A549 (cell line): ENCODE data around the gene ATP4A. TPM values are rescaled to one million over a fixed set of nuclear protein-coding genes. Genes with fewer than 3 reads are reported as not detected.

ENCODE experiments used
- ATAC-seq, 2 experiments: fragments of 200-7000 bp in 1 of 2; fragments of >200 bp in 1 of 2; cut with Nextera tagmentation in 1 of 2; cut with Tn5 transposase in 1 of 2; 3 replicates each; pipeline versions ENCODE4 v1.8.0 to v1.9.1; 2018 to 2020; ENCODE audit warnings: mild to moderate bottlenecking in 1 of 2, moderate library complexity in 1 of 2
- CTCF ChIA-PET: fragments of 300-600 bp; sonication (Branson Sonifier 250); formaldehyde crosslinking; extraction: SDS; loops from one replicate; lab custom pipeline; 2021; ENCODE audit warnings: antibody characterized with exemption, inconsistent platforms; lab: Yijun Ruan, JAX
- POLR2A ChIA-PET: fragments of 350-600 bp; formaldehyde crosslinking; extraction: SDS; loops from one replicate; lab custom pipeline; 2021; ENCODE audit warnings: antibody characterized with exemption, inconsistent platforms; lab: Yijun Ruan, JAX
- DNase-seq, 2 experiments: peaks; one replicate each; pipeline versions ENCODE4 v3.0.0 to v3.0.0-alpha.2; 2011 to 2016; ENCODE audit warnings: low read depth in 1 of 2, low spot score in 1 of 2
- FAIRE-seq: peaks from 2 replicates; lab custom pipeline; 2011; peaks lifted over from hg19 to GRCh38; lab: Jason Lieb, UNC
- H3K27ac ChIP-seq, 2 experiments: fragments of >200 bp; sonication (Bioruptor Twin); formaldehyde crosslinking; 3 replicates each; pipeline ENCODE4 v1.5.1; 2016 to 2017
- H3K4me1 ChIP-seq: fragments of >200 bp; sonication (Bioruptor Twin); formaldehyde crosslinking; 3 replicates; pipeline ENCODE4 v1.6.1; 2016
- H3K4me2 ChIP-seq: fragments of >200 bp; sonication (Bioruptor Twin); formaldehyde crosslinking; 3 replicates; pipeline ENCODE4 v1.6.1; 2016
- H3K4me3 ChIP-seq: fragments of >200 bp; sonication (Bioruptor Twin); formaldehyde crosslinking; 3 replicates; pipeline ENCODE4 v1.5.1; 2016
- H3K9me3 ChIP-seq: fragments of >200 bp; sonication (Bioruptor Twin); formaldehyde crosslinking; 3 replicates; pipeline ENCODE4 v1.6.1; 2016
- ATOH8 ChIP-seq: fragments of 250-450 bp; sonication (Bioruptor Pico); IDR thresholded peaks from 2 replicates; pipeline ENCODE4 v1.5.0; 2020; ENCODE audit warnings: low read depth, mild to moderate bottlenecking, moderate library complexity
- BCL3 ChIP-seq: fragments of >200 bp; sonication (Bioruptor Twin); formaldehyde crosslinking; IDR thresholded peaks from 3 replicates; pipeline ENCODE4 v1.6.1; 2016
- BHLHE40 ChIP-seq: IDR thresholded peaks from 2 replicates; pipeline ENCODE4 v1.6.1; 2012; ENCODE audit warnings: low read depth, low read length, inconsistent platforms
- CHD4 ChIP-seq: fragments of 200-600 bp; sonication (generic); IDR thresholded peaks from 2 replicates; pipeline ENCODE4 v1.6.1; 2016; ENCODE audit warnings: antibody characterized with exemption, mild to moderate bottlenecking, borderline replicate concordance
- EHF ChIP-seq: fragments of 250-450 bp; sonication (Bioruptor Pico); IDR thresholded peaks from 2 replicates; pipeline ENCODE4 v1.5.0; 2020; ENCODE audit warnings: mild to moderate bottlenecking
- FOSB ChIP-seq: fragments of 250-450 bp; sonication (Bioruptor Pico); IDR thresholded peaks from 2 replicates; pipeline ENCODE4 v1.5.0; 2020; ENCODE audit warnings: mild to moderate bottlenecking, moderate library complexity
- FOSL2 ChIP-seq, 2 experiments: fragments of 450-650 bp in 1 of 2; fragments of >200 bp in 1 of 2; sonication (Bioruptor Twin) in 1 of 2; formaldehyde crosslinking; IDR thresholded peaks; 2 replicates each; pipeline versions ENCODE4 v1.5.0 to v1.6.1; 2016 to 2020; ENCODE audit warnings: mild to moderate bottlenecking in 1 of 2, moderate library complexity in 1 of 2
- HEYL ChIP-seq: fragments of 250-450 bp; sonication (Bioruptor Pico); IDR thresholded peaks from 2 replicates; pipeline ENCODE4 v1.8.0; 2021; ENCODE audit warnings: mild to moderate bottlenecking, moderate library complexity
- HOXB5 ChIP-seq: fragments of 250-450 bp; sonication (Bioruptor Pico); IDR thresholded peaks from 2 replicates; pipeline ENCODE4 v1.5.0; 2020; ENCODE audit warnings: mild to moderate bottlenecking, moderate library complexity
- JUN ChIP-seq, 2 experiments: fragments of >200 bp; sonication (Bioruptor Twin); formaldehyde crosslinking; IDR thresholded peaks; 2 replicates in 1 of 2; 3 replicates in 1 of 2; pipeline ENCODE4 v1.6.1; 2016 to 2017
- JUNB ChIP-seq: fragments of >200 bp; sonication (Bioruptor Twin); formaldehyde crosslinking; IDR thresholded peaks from 2 replicates; pipeline ENCODE4 v1.6.1; 2016
- KDM1A ChIP-seq: fragments of 200-600 bp; sonication (generic); IDR thresholded peaks from 2 replicates; pipeline ENCODE4 v1.6.1; 2016; ENCODE audit warnings: low read depth, mild to moderate bottlenecking
- KDM5A ChIP-seq: fragments of 200-600 bp; sonication (generic); IDR thresholded peaks from 2 replicates; pipeline ENCODE4 v1.6.1; 2016; ENCODE audit warnings: antibody characterized with exemption, mild to moderate bottlenecking
- MAFK ChIP-seq: fragments of 450-650 bp; IDR thresholded peaks from 2 replicates; pipeline ENCODE4 v1.6.1; 2014; ENCODE audit not compliant: partially characterized antibody
- MAX ChIP-seq: IDR thresholded peaks from 2 replicates; pipeline ENCODE4 v1.6.1; 2012
- MYC ChIP-seq: IDR thresholded peaks from 2 replicates; pipeline ENCODE4 v1.6.1; 2012; ENCODE audit warnings: mild to moderate bottlenecking, inconsistent platforms, low read length, improper control_type of control experiment, borderline replicate concordance
- NPAS2 ChIP-seq: fragments of 250-450 bp; sonication (Bioruptor Pico); IDR thresholded peaks from 2 replicates; pipeline ENCODE4 v1.8.0; 2022; ENCODE audit warnings: mild to moderate bottlenecking, moderate library complexity, borderline replicate concordance
- NR3C1 ChIP-seq: fragments of >200 bp; sonication (Bioruptor Twin); formaldehyde crosslinking; IDR thresholded peaks from 3 replicates; pipeline ENCODE4 v1.6.1; 2017
- PHF8 ChIP-seq: fragments of 200-600 bp; sonication (generic); IDR thresholded peaks from 2 replicates; pipeline ENCODE4 v1.6.1; 2016; ENCODE audit warnings: low read depth, mild to moderate bottlenecking, antibody characterized with exemption, moderate library complexity, borderline replicate concordance
- POLR2AphosphoS2 ChIP-seq: conservative IDR thresholded peaks from 2 replicates; pipeline ENCODE4 v1.6.1; 2012; ENCODE audit warnings: low read length, improper control_type of control experiment, inconsistent platforms
- RCOR1 ChIP-seq: fragments of 150-350 bp; IDR thresholded peaks from 2 replicates; pipeline ENCODE4 v1.6.1; 2014; ENCODE audit warnings: antibody characterized with exemption, low read length, low read depth
- RFX5 ChIP-seq: fragments of 450-650 bp; IDR thresholded peaks from 2 replicates; pipeline ENCODE4 v1.7.1; 2014; ENCODE audit warnings: antibody characterized with exemption, mild to moderate bottlenecking, moderate library complexity
- RNF2 ChIP-seq: fragments of 200-600 bp; sonication (generic); IDR thresholded peaks from 2 replicates; pipeline ENCODE4 v1.6.1; 2016; ENCODE audit warnings: low read depth, mild to moderate bottlenecking, antibody characterized with exemption, moderate library complexity, borderline replicate concordance
- SREBF2 ChIP-seq: fragments of 450-650 bp; IDR thresholded peaks from 2 replicates; pipeline ENCODE4 v1.6.1; 2014; ENCODE audit warnings: mild to moderate bottlenecking, moderate library complexity
- TP53 ChIP-seq: fragments of 250-450 bp; sonication (Bioruptor Pico); IDR thresholded peaks from 2 replicates; pipeline ENCODE4 v1.5.0; 2021; ENCODE audit warnings: mild to moderate bottlenecking, moderate library complexity
- WGBS: methylation state at CpG from one replicate; pipeline ENCODE4 v1.1.6; 2017; ENCODE audit errors: missing lambda C conversion rate; 5-methylcytosine and 5-hydroxymethylcytosine counted together
- polyA plus RNA-seq, 4 experiments: library from polyadenylated mRNA; depleted of rRNA in 3 of 4; stranded (reverse); fragments of >200 nt; fragmentation: RNase III in 1 of 4; extraction: RNeasy Plus Mini Kit Qiagen cat#74134 plus additional on column Dnase treatment in 1 of 4; gene quantifications; 2 replicates in 3 of 4; 3 replicates in 1 of 4; pipeline ENCODE4 v1.2.3, GENCODE V29; 2011 to 2017
- TF ChIP-seq, protein P1 (sequence below): IDR thresholded peaks from 2 replicates; pipeline ENCODE4 v1.6.1; 2012; ENCODE audit warnings: low read depth, borderline replicate concordance
- TF ChIP-seq, protein P2 (sequence below): fragments of 200-600 bp; sonication (generic); IDR thresholded peaks from 2 replicates; pipeline ENCODE4 v1.6.1; 2016; ENCODE audit warnings: antibody characterized with exemption, mild to moderate bottlenecking, moderate library complexity

The ATP4A gene
- polyA plus RNA-seq, 2 of the 4 experiments (the other 2 are of a cell fraction): not detected

- TF ChIP-seq, protein P1, sequence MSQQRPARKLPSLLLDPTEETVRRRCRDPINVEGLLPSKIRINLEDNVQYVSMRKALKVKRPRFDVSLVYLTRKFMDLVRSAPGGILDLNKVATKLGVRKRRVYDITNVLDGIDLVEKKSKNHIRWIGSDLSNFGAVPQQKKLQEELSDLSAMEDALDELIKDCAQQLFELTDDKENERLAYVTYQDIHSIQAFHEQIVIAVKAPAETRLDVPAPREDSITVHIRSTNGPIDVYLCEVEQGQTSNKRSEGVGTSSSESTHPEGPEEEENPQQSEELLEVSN: peak; percentile 98
- TF ChIP-seq HOXB5 (CRISPR knock-in tag) (peak; percentile 56; the same call in 1 of the 2 replicates), FOSB (CRISPR knock-in tag) (no peak), FOSL2 (IDR thresholded peaks at IDR 0.05) (no peak), FOSL2 (CRISPR knock-in tag; IDR thresholded peaks at IDR 0.05) (peak; percentile 99), KDM5A (peak; percentile 78), NR3C1 (no peak), JUN (IDR thresholded peaks at IDR 0.05) (peak in 1 of 2 experiments; percentile 86; a peak in 3 of 5 replicates), NPAS2 (CRISPR knock-in tag) (no peak), MAX (peak; percentile 97), TP53 (CRISPR knock-in tag) (no peak), BHLHE40 (no peak), HEYL (CRISPR knock-in tag) (no peak), CHD4 (no peak), SREBF2 (no peak), RFX5 (peak; percentile 100), PHF8 (peak; percentile 77; the same call in 1 of the 2 replicates)
- TF ChIP-seq, protein P2, sequence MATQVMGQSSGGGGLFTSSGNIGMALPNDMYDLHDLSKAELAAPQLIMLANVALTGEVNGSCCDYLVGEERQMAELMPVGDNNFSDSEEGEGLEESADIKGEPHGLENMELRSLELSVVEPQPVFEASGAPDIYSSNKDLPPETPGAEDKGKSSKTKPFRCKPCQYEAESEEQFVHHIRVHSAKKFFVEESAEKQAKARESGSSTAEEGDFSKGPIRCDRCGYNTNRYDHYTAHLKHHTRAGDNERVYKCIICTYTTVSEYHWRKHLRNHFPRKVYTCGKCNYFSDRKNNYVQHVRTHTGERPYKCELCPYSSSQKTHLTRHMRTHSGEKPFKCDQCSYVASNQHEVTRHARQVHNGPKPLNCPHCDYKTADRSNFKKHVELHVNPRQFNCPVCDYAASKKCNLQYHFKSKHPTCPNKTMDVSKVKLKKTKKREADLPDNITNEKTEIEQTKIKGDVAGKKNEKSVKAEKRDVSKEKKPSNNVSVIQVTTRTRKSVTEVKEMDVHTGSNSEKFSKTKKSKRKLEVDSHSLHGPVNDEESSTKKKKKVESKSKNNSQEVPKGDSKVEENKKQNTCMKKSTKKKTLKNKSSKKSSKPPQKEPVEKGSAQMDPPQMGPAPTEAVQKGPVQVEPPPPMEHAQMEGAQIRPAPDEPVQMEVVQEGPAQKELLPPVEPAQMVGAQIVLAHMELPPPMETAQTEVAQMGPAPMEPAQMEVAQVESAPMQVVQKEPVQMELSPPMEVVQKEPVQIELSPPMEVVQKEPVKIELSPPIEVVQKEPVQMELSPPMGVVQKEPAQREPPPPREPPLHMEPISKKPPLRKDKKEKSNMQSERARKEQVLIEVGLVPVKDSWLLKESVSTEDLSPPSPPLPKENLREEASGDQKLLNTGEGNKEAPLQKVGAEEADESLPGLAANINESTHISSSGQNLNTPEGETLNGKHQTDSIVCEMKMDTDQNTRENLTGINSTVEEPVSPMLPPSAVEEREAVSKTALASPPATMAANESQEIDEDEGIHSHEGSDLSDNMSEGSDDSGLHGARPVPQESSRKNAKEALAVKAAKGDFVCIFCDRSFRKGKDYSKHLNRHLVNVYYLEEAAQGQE: peak; percentile 32; the same call in 1 of the 2 replicates
Observed at GRCh38 chr19:35612559-35613321, 49.3 kb upstream of the ATP4A start, which contains the start of gene HAUS5 (continued).

GRCh38 chr19:35612224-35612558, 48.7 kb upstream of the ATP4A start:
- Histone ChIP-seq H3K27ac (peak overlapping the region; percentile 72 to 87), H3K4me3 (peak overlapping the region; percentile 75), H3K9me3 (peaks cover 17% of the 10 kb centered on the region), H3K4me1 (peaks cover 9% of the 10 kb centered on the region; the same call in 2 of the 3 replicates), H3K4me2 (peak overlapping the region; percentile 92)
- DNase-seq (no peak), FAIRE-seq (no peak), ATAC-seq (peak; percentile 20 to 27; a peak in 5 of 6 replicates)
- WGBS: 21% methylated on average over 9 of the region's 9 CpGs
- ChIA-PET POLR2A (interaction anchor here (1.0 to 1.8 kb wide), 6 partner anchors 10 to 128 kb away, joined by 3 to 9 read pairs (median 4); partner anchors contain the start of gene COX6B1), CTCF (interaction anchor here (1.0 to 9.4 kb wide), 14 partner anchors 9 to 521 kb away, joined by 3 to 55 read pairs (median 4); partner anchors contain the start of gene ATP4A)
- TF ChIP-seq ATOH8 (CRISPR knock-in tag) (0 out of 2 replicates have a peak, but pooled peaks have one; percentile 36), BCL3 (0 out of 3 replicates have a peak, but pooled peaks have one; percentile 3), POLR2AphosphoS2 (no peak), MAFK (no peak), TP53 (CRISPR knock-in tag) (no peak), KDM1A (no peak), EHF (0 out of 2 replicates have a peak, but pooled peaks have one; percentile 21), RNF2 (no peak), KDM5A (no peak), RCOR1 (no peak), JUNB (no peak), MYC (no peak; the same call in 1 of the 2 replicates)
- TF ChIP-seq, protein P2: no peak
